Lung (tissue), 12 donors: ENCODE results near the gene POLR2L. TPM values are rescaled to one million over a fixed set of nuclear protein-coding genes. Genes with fewer than 3 reads are reported as not detected.

ENCODE experiments used
- ATAC-seq: fragments of 200-7000 bp; cut with Tn5 transposase; one replicate; pipeline ENCODE4 v1.9.1; 2020; ENCODE audit warnings: moderate number of reproducible peaks; ENCODE audit not compliant: insufficient read depth, low FRiP score
- DNase-seq, 3 donors: peaks; one replicate each; pipeline ENCODE4 v3.0.0-alpha.2; 2013 to 2017
- H3K27ac ChIP-seq, 2 donors: one replicate each; pipeline ENCODE4 v1.5.1; 2013; ENCODE audit warnings: mild to moderate bottlenecking in 2 of 2, moderate library complexity in 2 of 2, control low read depth in 1 of 2, inconsistent platforms in 1 of 2, low read depth in 1 of 2, low read length in 1 of 2
- H3K27me3 ChIP-seq, 3 donors: one replicate each; pipeline ENCODE4 v1.5.1; 2013; ENCODE audit warnings: low read length in 2 of 3; ENCODE audit not compliant: control insufficient read depth in 3 of 3, insufficient read depth in 3 of 3
- H3K36me3 ChIP-seq, 4 donors: one replicate each; pipeline ENCODE4 v1.5.1; 2013; ENCODE audit warnings: low read length in 4 of 4, mild to moderate bottlenecking in 1 of 4, moderate library complexity in 1 of 4; ENCODE audit not compliant: control insufficient read depth in 4 of 4, insufficient read depth in 4 of 4
- H3K4me1 ChIP-seq, 5 donors: one replicate each; pipeline ENCODE4 v1.5.1; 2013; ENCODE audit warnings: low read length in 5 of 5, mild to moderate bottlenecking in 2 of 5, moderate library complexity in 1 of 5; ENCODE audit not compliant: control insufficient read depth in 5 of 5, insufficient read depth in 5 of 5
- H3K4me3 ChIP-seq: one replicate; pipeline ENCODE4 v1.5.1; 2013; ENCODE audit warnings: mild to moderate bottlenecking, control low read depth, moderate library complexity
- H3K9ac ChIP-seq, 2 donors: one replicate each; pipeline ENCODE4 v1.5.1; 2013; ENCODE audit warnings: low read length in 2 of 2, control low read depth in 1 of 2; ENCODE audit not compliant: insufficient read depth in 1 of 2
- H3K9me3 ChIP-seq, 4 donors: one replicate each; pipeline ENCODE4 v1.5.1; 2013; ENCODE audit warnings: low read length in 3 of 4, mild to moderate bottlenecking in 1 of 4, moderate library complexity in 1 of 4; ENCODE audit not compliant: control insufficient read depth in 4 of 4, insufficient read depth in 3 of 4
- WGBS, 2 donors: extraction: QIAGEN DNeasy Blood & Tissue Kit; methylation state at CpG; one replicate each; pipeline ENCODE4 v1.1.7; 2013; 5-methylcytosine and 5-hydroxymethylcytosine counted together
- polyA plus RNA-seq, 2 donors: library from polyadenylated mRNA; stranded (reverse); fragments of 200-250 nt; gene quantifications; one replicate each; pipeline ENCODE4 v1.2.1, GENCODE V29; 2013
- total RNA-seq, 2 donors: library from RNA; depleted of rRNA in 1 of 2; stranded (reverse); fragments of >200 nt in 1 of 2; gene quantifications; one replicate each; pipeline ENCODE4 v1.2.1, GENCODE V29; 2014 to 2021
- TF ChIP-seq, protein P1 (sequence below): IDR thresholded peaks from 2 replicates; pipeline ENCODE4 v1.5.1; 2012; ENCODE audit warnings: mild to moderate bottlenecking; ENCODE audit errors: control extremely low read depth, extremely low read depth
- donor health status: control.
- donor health status: control.
- donor health status: Bipolar disorder and iron deficiency.
- donor health status: healthy.
- donor health status: DM: yes; HTN: yes; CAD: no.

Gene POLR2L
- total and polyA plus RNA-seq, 4 donors, result 144 to 183 (median 167) TPM

- Histone ChIP-seq H3K27ac (no peak overlapping the region), H3K27me3 (no peaks in the 10 kb centered on the region), H3K9ac (no peak overlapping the region), H3K36me3 (peaks cover 0 to 35% (median 0%) of the 10 kb centered on the region in 4 donors), H3K4me3 (no peak overlapping the region), H3K9me3 (no peaks in the 10 kb centered on the region), H3K4me1 (peaks cover 0 to 33% (median 8%) of the 10 kb centered on the region in 5 donors)
- WGBS, 2 donors, result 89 to 92% methylated on average over 15 of the region's 15 CpGs
- DNase-seq, result no peak
- TF ChIP-seq, protein P1, sequence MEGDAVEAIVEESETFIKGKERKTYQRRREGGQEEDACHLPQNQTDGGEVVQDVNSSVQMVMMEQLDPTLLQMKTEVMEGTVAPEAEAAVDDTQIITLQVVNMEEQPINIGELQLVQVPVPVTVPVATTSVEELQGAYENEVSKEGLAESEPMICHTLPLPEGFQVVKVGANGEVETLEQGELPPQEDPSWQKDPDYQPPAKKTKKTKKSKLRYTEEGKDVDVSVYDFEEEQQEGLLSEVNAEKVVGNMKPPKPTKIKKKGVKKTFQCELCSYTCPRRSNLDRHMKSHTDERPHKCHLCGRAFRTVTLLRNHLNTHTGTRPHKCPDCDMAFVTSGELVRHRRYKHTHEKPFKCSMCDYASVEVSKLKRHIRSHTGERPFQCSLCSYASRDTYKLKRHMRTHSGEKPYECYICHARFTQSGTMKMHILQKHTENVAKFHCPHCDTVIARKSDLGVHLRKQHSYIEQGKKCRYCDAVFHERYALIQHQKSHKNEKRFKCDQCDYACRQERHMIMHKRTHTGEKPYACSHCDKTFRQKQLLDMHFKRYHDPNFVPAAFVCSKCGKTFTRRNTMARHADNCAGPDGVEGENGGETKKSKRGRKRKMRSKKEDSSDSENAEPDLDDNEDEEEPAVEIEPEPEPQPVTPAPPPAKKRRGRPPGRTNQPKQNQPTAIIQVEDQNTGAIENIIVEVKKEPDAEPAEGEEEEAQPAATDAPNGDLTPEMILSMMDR, result no peak
- no peak for ATAC-seq
These were observed 10.4 kb upstream of the POLR2L start for GRCh38 chr11:852762-853161.

DNA sequence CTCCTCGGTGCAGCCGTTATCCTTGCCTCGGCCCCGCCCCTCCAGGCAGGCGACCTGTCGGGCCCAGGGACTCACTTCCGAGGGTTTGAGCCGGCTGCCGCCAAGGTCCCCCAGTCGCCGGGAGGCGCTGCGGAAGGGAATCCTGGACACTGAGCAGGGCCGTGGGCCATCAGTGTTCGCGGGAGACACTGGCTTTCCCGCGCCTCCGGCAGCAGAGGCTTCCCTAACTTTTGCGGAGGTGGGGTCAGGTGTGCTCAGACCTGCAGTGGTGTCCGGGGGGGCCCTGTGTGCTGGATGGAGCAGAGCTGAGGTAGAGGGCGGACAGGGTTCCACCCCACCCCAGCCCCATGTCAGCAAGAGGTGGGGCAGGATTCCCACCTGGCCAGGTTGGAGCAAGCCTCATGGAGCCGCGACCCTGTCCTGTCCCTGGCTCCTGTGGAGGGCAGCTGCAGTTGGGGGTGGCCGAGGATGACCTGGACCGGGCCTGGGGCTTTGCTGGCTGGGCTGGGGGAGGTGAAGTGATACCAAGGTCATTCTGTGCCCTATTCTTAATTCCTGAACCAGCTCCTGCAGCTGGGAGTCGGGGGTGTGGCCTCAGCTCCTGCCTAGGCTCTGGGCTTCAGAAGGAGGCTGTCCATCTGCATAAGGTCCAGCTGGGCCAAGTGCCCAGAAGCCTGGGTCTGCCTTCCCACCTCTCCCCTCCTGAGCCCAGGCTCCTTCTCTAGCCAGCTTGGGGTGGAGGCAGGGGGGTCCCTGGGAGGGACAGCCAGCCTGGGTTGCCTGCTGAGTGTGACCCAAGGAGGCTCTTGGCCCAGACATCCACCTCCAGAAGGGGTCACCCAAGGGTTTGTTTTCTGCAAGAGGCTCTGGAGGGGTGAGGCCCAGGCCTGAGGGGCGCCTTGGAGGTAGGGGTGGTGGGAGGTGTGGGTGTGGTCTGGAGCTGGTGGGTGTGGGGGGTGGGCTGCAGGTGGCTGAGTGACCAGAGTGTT, 8.7 kb upstream of the POLR2L start:
- H3K4me1 ChIP-seq, result peaks cover 0 to 36% (median 16%) of the 10 kb centered on the region in 5 donors
- H3K9ac ChIP-seq, result no peak overlapping the region
- 85 to 88% methylated on average over 28 of the region's 28 CpGs for WGBS, 2 donors
- no peak overlapping the region for H3K4me3 ChIP-seq
- ATAC-seq (no peak), DNase-seq (no peak)
- no peak overlapping the region for H3K27ac ChIP-seq
- H3K9me3 ChIP-seq, result no peaks in the 10 kb centered on the region
- H3K36me3 ChIP-seq, result peaks cover 0 to 38% (median 0%) of the 10 kb centered on the region in 4 donors
- no peaks in the 10 kb centered on the region for H3K27me3 ChIP-seq
- TF ChIP-seq, protein P1, result no peak

- Histone ChIP-seq H3K27ac (no peak overlapping the region), H3K9me3 (no peaks in the 10 kb centered on the region), H3K4me3 (no peak overlapping the region), H3K27me3 (no peaks in the 10 kb centered on the region), H3K36me3 (peaks cover 0 to 31% (median 0%) of the 10 kb centered on the region in 4 donors), H3K9ac (no peak overlapping the region), H3K4me1 (peaks cover 0 to 45% (median 25%) of the 10 kb centered on the region in 5 donors)
- TF ChIP-seq, protein P1, result no peak
- ATAC-seq, result no peak
- no peak for DNase-seq
- 37 to 40% methylated on average over 91 to 97 of the region's 97 CpGs for WGBS, 2 donors
These were observed 7.8 kb upstream of the POLR2L start for GRCh38 chr11:849951-850774.
